PC-3 (cell line): Measurements from ENCODE around the gene ZNF232. TPM values are rescaled to one million over a fixed set of nuclear protein-coding genes. Genes with fewer than 3 reads are reported as not detected.

ENCODE experiments used
- total RNA-seq: library from RNA; depleted of rRNA; stranded (reverse); fragments of >200 nt; gene quantifications from 2 replicates; pipeline ENCODE4 v1.2.3, GENCODE V29; 2014; rRNA removed

The ZNF232 gene
- total RNA-seq, 1 experiment from 2014 or later: 3.5 TPM

Other genes starting within 250 kb of the ZNF232 start
- 0.35 and 0.36 TPM in 2 replicates for gene C17orf107, start 212.3 kb downstream of the ZNF232 start, total RNA-seq
- 0.11 TPM in 1 of 2 replicates, not detected in the other for gene CHRNE, start 208.8 kb downstream of the ZNF232 start, total RNA-seq
- gene GP1BA, start 179.6 kb downstream of the ZNF232 start, total RNA-seq: not detected in 2 replicates
- gene SLC25A11, start 171.8 kb downstream of the ZNF232 start, total RNA-seq: 64.3 and 72.1 TPM in 2 replicates
- gene RNF167, start 171.6 kb downstream of the ZNF232 start, total RNA-seq: 37.8 and 43.1 TPM in 2 replicates
- gene PFN1, start 163.3 kb downstream of the ZNF232 start, total RNA-seq: 1,914 and 2,339 TPM in 2 replicates
- gene ENO3, start 160.8 kb downstream of the ZNF232 start, total RNA-seq: 2.4 and 7.5 TPM in 2 replicates
- 44.1 and 48.4 TPM in 2 replicates for gene SPAG7, start 144.1 kb downstream of the ZNF232 start, total RNA-seq
- 6.2 and 27.2 TPM in 2 replicates for gene CAMTA2, start 124.2 kb downstream of the ZNF232 start, total RNA-seq
- gene INCA1, start 114.4 kb downstream of the ZNF232 start, total RNA-seq: not detected in 2 replicates
- gene KIF1C, start 113.9 kb downstream of the ZNF232 start, total RNA-seq: 60.9 and 67.9 TPM in 2 replicates
- gene SLC52A1, start 76.5 kb downstream of the ZNF232 start, total RNA-seq: not detected in 2 replicates
- gene ZFP3, start 33.4 kb downstream of the ZNF232 start, total RNA-seq: 0.58 and 0.84 TPM in 2 replicates
- not detected in 2 replicates for gene USP6, start 4.2 kb upstream of the ZNF232 start, total RNA-seq
- gene ZNF594, start 80.0 kb upstream of the ZNF232 start, total RNA-seq: 1.7 and 9.4 TPM in 2 replicates
- gene SCIMP, start 123.0 kb upstream of the ZNF232 start, total RNA-seq: not detected in 2 replicates
- 22.1 and 24.4 TPM in 2 replicates for gene RABEP1, start 170.4 kb upstream of the ZNF232 start, total RNA-seq